ENCODE results near the gene SLC30A5. TPM values are rescaled to one million over a fixed set of nuclear protein-coding genes. Genes with fewer than 3 reads are reported as not detected.
A peak's percentile ranks its signal among the peaks of the same experiment; 100 is the strongest.

SLC30A5 gene
- total and polyA plus RNA-seq, 9 of the 15 experiments (the other 6 are each of a cell fraction or from before 2014, with no cell fraction given), result 22.9 to 86.8 (median 62.5) TPM

GRCh38 chr5:69093771-69094482, at the start of gene SLC30A5 (continued):
- TF ChIP-seq JUNB (CRISPR knock-in tag; conservative IDR thresholded peaks at IDR 0.05) (no peak), ZBTB17 (CRISPR knock-in tag; IDR thresholded peaks at IDR 0.05) (peak; percentile 76), NR2C2 (CRISPR knock-in tag; IDR thresholded peaks at IDR 0.05) (peak; percentile 70), NR2C2 (tag; IDR thresholded peaks at IDR 0.05) (peak; percentile 59), ZFPM2 (CRISPR knock-in tag; IDR thresholded peaks at IDR 0.05) (no peak), TFAP4 (CRISPR knock-in tag; IDR thresholded peaks at IDR 0.05; ENCODE audit: borderline replicate concordance) (peak; percentile 88), ZSCAN32 (CRISPR knock-in tag; IDR thresholded peaks at IDR 0.05) (no peak), TAF7 (tag; IDR thresholded peaks at IDR 0.05) (0 out of 2 replicates have a peak, but pooled peaks have one; percentile 15), NR4A1 (CRISPR knock-in tag; IDR thresholded peaks at IDR 0.05) (no peak), NR4A1 (tag; IDR thresholded peaks at IDR 0.05) (no peak), NEUROD1 (IDR thresholded peaks at IDR 0.05; ENCODE audit: borderline replicate concordance, low read depth, low read length, partially characterized antibody) (peak; percentile 73), TBP (optimal IDR thresholded peaks at IDR 0.05; ENCODE audit: low read depth, low read length) (peak; percentile 84), ZNF121 (CRISPR knock-in tag; conservative IDR thresholded peaks at IDR 0.05) (no peak), THRB (CRISPR knock-in tag; conservative IDR thresholded peaks at IDR 0.05) (no peak), ZNF780A (CRISPR knock-in tag; IDR thresholded peaks at IDR 0.05) (no peak), PRPF4 (IDR thresholded peaks at IDR 0.05; ENCODE audit: insufficient read depth, low read depth, low read length, poor library complexity, severe bottlenecking) (peak; percentile 73), ZNF431 (CRISPR knock-in tag; IDR thresholded peaks at IDR 0.05) (0 out of 2 replicates have a peak, but pooled peaks have one; percentile 40)
- TF ChIP-seq, protein P1, sequence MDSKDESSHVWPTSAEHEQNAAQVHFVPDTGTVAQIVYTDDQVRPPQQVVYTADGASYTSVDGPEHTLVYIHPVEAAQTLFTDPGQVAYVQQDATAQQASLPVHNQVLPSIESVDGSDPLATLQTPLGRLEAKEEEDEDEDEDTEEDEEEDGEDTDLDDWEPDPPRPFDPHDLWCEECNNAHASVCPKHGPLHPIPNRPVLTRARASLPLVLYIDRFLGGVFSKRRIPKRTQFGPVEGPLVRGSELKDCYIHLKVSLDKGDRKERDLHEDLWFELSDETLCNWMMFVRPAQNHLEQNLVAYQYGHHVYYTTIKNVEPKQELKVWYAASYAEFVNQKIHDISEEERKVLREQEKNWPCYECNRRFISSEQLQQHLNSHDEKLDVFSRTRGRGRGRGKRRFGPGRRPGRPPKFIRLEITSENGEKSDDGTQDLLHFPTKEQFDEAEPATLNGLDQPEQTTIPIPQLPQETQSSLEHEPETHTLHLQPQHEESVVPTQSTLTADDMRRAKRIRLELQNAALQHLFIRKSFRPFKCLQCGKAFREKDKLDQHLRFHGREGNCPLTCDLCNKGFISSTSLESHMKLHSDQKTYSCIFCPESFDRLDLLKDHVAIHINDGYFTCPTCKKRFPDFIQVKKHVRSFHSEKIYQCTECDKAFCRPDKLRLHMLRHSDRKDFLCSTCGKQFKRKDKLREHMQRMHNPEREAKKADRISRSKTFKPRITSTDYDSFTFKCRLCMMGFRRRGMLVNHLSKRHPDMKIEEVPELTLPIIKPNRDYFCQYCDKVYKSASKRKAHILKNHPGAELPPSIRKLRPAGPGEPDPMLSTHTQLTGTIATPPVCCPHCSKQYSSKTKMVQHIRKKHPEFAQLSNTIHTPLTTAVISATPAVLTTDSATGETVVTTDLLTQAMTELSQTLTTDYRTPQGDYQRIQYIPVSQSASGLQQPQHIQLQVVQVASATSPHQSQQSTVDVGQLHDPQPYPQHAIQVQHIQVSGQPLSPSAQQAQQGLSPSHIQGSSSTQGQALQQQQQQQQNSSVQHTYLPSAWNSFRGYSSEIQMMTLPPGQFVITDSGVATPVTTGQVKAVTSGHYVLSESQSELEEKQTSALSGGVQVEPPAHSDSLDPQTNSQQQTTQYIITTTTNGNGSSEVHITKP (IDR thresholded peaks at IDR 0.05; ENCODE audit: partially characterized antibody), result peak; percentile 63
